Panc1 (cell line): ENCODE results near the gene MACROD2. TPM values are rescaled to one million over a fixed set of nuclear protein-coding genes. Genes with fewer than 3 reads are reported as not detected.

Experiments used
- ATAC-seq: fragments of 200-7000 bp; cut with Tn5 transposase; 2 replicates; pipeline ENCODE4 v1.9.1; 2020; ENCODE audit warnings: mild to moderate bottlenecking, moderate library complexity
- BruUV-seq: library from RNA; stranded (reverse); fragments of 400-500 nt; replicated peaks from 2 replicates; lab custom pipeline; 2021; lab: Mats Ljungman, UMichigan
- CTCF ChIA-PET: fragments of 300-600 bp; sonication (Branson Sonifier 250); formaldehyde crosslinking; loops from one replicate; lab custom pipeline; 2022; ENCODE audit warnings: antibody characterized with exemption; lab: Charles Lee
- POLR2A ChIA-PET: fragments of 300-600 bp; sonication (Branson Sonifier 250); formaldehyde crosslinking; loops from one replicate; lab custom pipeline; 2022; ENCODE audit warnings: antibody characterized with exemption; lab: Charles Lee
- DNase-seq: peaks from one replicate; pipeline ENCODE4 v3.0.0-alpha.2; 2010; ENCODE audit warnings: low read depth, low spot score
- H3K27ac ChIP-seq: 2 replicates; pipeline ENCODE4 v1.5.1; 2011; ENCODE audit warnings: mild to moderate bottlenecking, low read length, inconsistent platforms
- H3K27me3 ChIP-seq: fragments of 200-500 bp; sonication (Bioruptor generic); 2 replicates; pipeline ENCODE4 v1.6.0; 2014; ENCODE audit warnings: low read length, inconsistent platforms; ENCODE audit not compliant: control insufficient read depth, insufficient read depth
- H3K36me3 ChIP-seq: fragments of 200-500 bp; sonication (Bioruptor generic); 2 replicates; pipeline ENCODE4 v1.5.1; 2014; ENCODE audit warnings: inconsistent platforms, mild to moderate bottlenecking, low read length, moderate library complexity; ENCODE audit not compliant: control insufficient read depth, insufficient read depth
- H3K4me1 ChIP-seq: 2 replicates; pipeline ENCODE4 v1.5.1; 2011; ENCODE audit warnings: inconsistent platforms, mild to moderate bottlenecking, low read length, moderate library complexity; ENCODE audit not compliant: control insufficient read depth, insufficient read depth
- H3K4me3 ChIP-seq, 2 experiments: 2 replicates each; pipeline ENCODE4 v1.5.1; 2011 to 2012; ENCODE audit warnings: low read depth in 2 of 2, low read length in 2 of 2, mild to moderate bottlenecking in 2 of 2, inconsistent platforms in 1 of 2, moderate library complexity in 1 of 2
- H3K9me3 ChIP-seq: fragments of 200-500 bp; sonication (Bioruptor generic); 2 replicates; pipeline ENCODE4 v1.5.1; 2014; ENCODE audit warnings: low read depth, mild to moderate bottlenecking, inconsistent platforms, low read length, moderate library complexity; ENCODE audit not compliant: control insufficient read depth, insufficient read depth
- POLR2AphosphoS5 ChIP-seq: IDR thresholded peaks from 2 replicates; pipeline ENCODE4 v1.6.1; 2012; ENCODE audit warnings: mild to moderate bottlenecking, low read depth, low read length, moderate library complexity
- SIN3A ChIP-seq: IDR thresholded peaks from 2 replicates; pipeline ENCODE4 v1.6.1; 2012; ENCODE audit warnings: low read depth, mild to moderate bottlenecking, low read length, moderate library complexity, borderline replicate concordance; ENCODE audit not compliant: insufficient read depth
- TCF7L2 ChIP-seq: IDR thresholded peaks from 2 replicates; pipeline ENCODE4 v1.6.1; 2011; ENCODE audit warnings: mild to moderate bottlenecking, low read depth, low read length, inconsistent platforms
- in situ Hi-C: cut with HindIII; loops from 2 replicates; pipeline ENCODE4 v1.10.0; 2016; ENCODE audit warnings: low sequenced_read_pairs, low pct_unique_long_range_greater_than_20kb
- intact Hi-C: fragments of 100-400 bp; cut with micrococcal nuclease; formaldehyde crosslinking; loops from one replicate; pipeline ENCODE4 v1.10.0; 2022; ENCODE audit not compliant: unreplicated experiment
- total RNA-seq: library from RNA; stranded (reverse); gene quantifications from one replicate; pipeline ENCODE4 v1.2.1, GENCODE V29; 2021; ENCODE audit not compliant: unreplicated experiment
- TF ChIP-seq, protein P1 (sequence below): fragments of 450-650 bp; IDR thresholded peaks from 2 replicates; pipeline ENCODE4 v1.5.1; 2017; ENCODE audit warnings: mild to moderate bottlenecking
- TF ChIP-seq, protein P2 (sequence below), 2 experiments: IDR thresholded peaks; 2 replicates each; pipeline ENCODE4 v1.6.1; 2011 to 2012; ENCODE audit warnings: low read depth in 2 of 2, control low read depth in 1 of 2, low read length in 1 of 2, mild to moderate bottlenecking in 1 of 2, moderate library complexity in 1 of 2; ENCODE audit not compliant: insufficient read depth in 1 of 2

The MACROD2 gene
- total RNA-seq, 1 experiment from 2014 or later = 1.2 TPM

DNA sequence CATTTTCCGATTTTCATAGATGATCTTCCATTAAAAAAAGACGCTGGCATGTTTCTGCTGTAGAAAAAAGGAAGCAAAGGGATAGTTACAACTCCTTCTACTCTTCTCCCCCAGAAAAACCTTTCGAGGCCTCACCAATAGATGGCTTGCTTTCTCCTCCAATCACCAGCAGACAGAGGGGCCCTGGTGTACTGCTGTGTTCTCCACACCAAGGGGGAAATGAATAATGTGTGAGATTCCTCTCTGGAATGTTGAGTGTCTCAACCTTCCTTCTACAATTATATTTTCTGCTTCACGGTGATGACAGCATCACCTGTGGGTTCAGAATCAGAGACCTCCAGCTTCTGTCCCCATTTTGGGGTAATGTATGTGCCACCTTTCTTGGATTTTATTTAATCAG lies 527.8 kb downstream of the MACROD2 start:
- no peak for DNase-seq
- in situ Hi-C loops = no loop called here

DNA sequence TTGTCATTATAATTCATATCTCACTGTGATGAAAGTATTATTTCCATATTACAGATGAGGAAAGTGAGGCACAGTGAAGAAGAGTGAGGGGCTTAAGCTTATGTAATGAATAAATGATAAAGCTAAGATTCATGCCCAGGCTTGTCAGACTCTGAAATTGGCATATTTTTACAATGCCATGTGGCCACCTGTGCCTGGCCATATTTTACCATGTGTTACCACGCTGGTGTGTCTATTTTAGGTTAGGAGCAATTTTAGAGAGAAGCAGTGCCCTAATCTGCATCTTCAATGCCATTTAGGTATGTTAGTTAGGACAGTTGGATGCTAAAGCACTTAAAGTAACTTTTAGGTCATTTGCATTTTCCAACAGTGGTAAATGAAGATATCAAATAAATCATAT lies 530.1 kb downstream of the MACROD2 start:
- POLR2A ChIA-PET = no interaction called here
- ATAC-seq (no peak), DNase-seq (no peak)
- Histone ChIP-seq H3K9me3 (no peaks in the 10 kb centered on the region), H3K4me3 (no peak overlapping the region), H3K36me3 (no peaks in the 10 kb centered on the region), H3K27ac (no peak overlapping the region), H3K27me3 (no peaks in the 10 kb centered on the region), H3K4me1 (no peaks in the 10 kb centered on the region)
- TF ChIP-seq POLR2AphosphoS5 (no peak), TCF7L2 (no peak), SIN3A (no peak)
- TF ChIP-seq, protein P1, sequence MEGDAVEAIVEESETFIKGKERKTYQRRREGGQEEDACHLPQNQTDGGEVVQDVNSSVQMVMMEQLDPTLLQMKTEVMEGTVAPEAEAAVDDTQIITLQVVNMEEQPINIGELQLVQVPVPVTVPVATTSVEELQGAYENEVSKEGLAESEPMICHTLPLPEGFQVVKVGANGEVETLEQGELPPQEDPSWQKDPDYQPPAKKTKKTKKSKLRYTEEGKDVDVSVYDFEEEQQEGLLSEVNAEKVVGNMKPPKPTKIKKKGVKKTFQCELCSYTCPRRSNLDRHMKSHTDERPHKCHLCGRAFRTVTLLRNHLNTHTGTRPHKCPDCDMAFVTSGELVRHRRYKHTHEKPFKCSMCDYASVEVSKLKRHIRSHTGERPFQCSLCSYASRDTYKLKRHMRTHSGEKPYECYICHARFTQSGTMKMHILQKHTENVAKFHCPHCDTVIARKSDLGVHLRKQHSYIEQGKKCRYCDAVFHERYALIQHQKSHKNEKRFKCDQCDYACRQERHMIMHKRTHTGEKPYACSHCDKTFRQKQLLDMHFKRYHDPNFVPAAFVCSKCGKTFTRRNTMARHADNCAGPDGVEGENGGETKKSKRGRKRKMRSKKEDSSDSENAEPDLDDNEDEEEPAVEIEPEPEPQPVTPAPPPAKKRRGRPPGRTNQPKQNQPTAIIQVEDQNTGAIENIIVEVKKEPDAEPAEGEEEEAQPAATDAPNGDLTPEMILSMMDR = no peak
- TF ChIP-seq, protein P2, sequence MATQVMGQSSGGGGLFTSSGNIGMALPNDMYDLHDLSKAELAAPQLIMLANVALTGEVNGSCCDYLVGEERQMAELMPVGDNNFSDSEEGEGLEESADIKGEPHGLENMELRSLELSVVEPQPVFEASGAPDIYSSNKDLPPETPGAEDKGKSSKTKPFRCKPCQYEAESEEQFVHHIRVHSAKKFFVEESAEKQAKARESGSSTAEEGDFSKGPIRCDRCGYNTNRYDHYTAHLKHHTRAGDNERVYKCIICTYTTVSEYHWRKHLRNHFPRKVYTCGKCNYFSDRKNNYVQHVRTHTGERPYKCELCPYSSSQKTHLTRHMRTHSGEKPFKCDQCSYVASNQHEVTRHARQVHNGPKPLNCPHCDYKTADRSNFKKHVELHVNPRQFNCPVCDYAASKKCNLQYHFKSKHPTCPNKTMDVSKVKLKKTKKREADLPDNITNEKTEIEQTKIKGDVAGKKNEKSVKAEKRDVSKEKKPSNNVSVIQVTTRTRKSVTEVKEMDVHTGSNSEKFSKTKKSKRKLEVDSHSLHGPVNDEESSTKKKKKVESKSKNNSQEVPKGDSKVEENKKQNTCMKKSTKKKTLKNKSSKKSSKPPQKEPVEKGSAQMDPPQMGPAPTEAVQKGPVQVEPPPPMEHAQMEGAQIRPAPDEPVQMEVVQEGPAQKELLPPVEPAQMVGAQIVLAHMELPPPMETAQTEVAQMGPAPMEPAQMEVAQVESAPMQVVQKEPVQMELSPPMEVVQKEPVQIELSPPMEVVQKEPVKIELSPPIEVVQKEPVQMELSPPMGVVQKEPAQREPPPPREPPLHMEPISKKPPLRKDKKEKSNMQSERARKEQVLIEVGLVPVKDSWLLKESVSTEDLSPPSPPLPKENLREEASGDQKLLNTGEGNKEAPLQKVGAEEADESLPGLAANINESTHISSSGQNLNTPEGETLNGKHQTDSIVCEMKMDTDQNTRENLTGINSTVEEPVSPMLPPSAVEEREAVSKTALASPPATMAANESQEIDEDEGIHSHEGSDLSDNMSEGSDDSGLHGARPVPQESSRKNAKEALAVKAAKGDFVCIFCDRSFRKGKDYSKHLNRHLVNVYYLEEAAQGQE (IDR thresholded peaks at IDR 0.05; ENCODE audit: insufficient read depth in 1 of 2, low read depth in 2 of 2, low read length in 1 of 2) = no peak
- BruUV-seq = no TSS peak
- in situ Hi-C loops (no loop called here), intact Hi-C loops (no loop called here)
- CTCF ChIA-PET = no interaction called here

More for the DNA sequence above, 527.8 kb downstream of the MACROD2 start:
- CTCF ChIA-PET = no interaction called here
- Histone ChIP-seq H3K36me3 (no peaks in the 10 kb centered on the region), H3K9me3 (no peaks in the 10 kb centered on the region), H3K4me3 (no peak overlapping the region), H3K27ac (no peak overlapping the region), H3K27me3 (no peaks in the 10 kb centered on the region), H3K4me1 (no peaks in the 10 kb centered on the region)
- intact Hi-C loops = no loop called here
- no peak for ATAC-seq
- no TSS peak for BruUV-seq
- TF ChIP-seq, protein P1 = no peak
- TF ChIP-seq POLR2AphosphoS5 (no peak), SIN3A (no peak), TCF7L2 (no peak)
- TF ChIP-seq, protein P2 (IDR thresholded peaks at IDR 0.05; ENCODE audit: insufficient read depth in 1 of 2, low read depth in 2 of 2, low read length in 1 of 2) = no peak
- POLR2A ChIA-PET = no interaction called here
